ENCODE results near the gene KCNJ12.

DNA sequence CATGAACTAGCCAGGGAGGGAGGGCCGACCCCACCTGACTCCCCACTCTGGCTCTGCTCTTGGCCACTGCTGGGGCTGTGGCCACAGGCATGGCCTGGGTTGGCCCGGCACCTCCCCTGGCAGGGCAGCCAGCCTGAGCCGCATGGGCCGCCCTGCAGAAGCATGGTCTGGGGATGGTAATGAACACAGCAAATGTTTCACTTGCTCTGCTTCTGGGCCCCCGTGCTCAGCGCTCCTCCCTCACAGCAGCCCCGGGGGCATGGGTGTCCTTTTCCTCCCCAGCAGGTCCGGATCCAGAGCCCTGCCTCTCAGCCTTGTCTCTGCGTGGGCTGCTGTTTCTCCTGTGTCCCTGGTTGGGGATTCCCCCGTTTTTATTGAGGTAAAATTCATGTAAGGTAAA is 30.9 kb upstream of the KCNJ12 start:
- TF ChIP-seq, protein P1, sequence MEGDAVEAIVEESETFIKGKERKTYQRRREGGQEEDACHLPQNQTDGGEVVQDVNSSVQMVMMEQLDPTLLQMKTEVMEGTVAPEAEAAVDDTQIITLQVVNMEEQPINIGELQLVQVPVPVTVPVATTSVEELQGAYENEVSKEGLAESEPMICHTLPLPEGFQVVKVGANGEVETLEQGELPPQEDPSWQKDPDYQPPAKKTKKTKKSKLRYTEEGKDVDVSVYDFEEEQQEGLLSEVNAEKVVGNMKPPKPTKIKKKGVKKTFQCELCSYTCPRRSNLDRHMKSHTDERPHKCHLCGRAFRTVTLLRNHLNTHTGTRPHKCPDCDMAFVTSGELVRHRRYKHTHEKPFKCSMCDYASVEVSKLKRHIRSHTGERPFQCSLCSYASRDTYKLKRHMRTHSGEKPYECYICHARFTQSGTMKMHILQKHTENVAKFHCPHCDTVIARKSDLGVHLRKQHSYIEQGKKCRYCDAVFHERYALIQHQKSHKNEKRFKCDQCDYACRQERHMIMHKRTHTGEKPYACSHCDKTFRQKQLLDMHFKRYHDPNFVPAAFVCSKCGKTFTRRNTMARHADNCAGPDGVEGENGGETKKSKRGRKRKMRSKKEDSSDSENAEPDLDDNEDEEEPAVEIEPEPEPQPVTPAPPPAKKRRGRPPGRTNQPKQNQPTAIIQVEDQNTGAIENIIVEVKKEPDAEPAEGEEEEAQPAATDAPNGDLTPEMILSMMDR (IDR thresholded peaks at IDR 0.05) = no peak
- no peak for TF ChIP-seq ZFX (IDR thresholded peaks at IDR 0.05; ENCODE audit: borderline replicate concordance)

Measured in 22Rv1 (cell line).